HEK293T (cell line): ENCODE measurements around the gene TMEM130.

Source experiments
- CTCF ChIA-PET: fragments of 350-600 bp; formaldehyde crosslinking; extraction: SDS; loops from one replicate; lab custom pipeline; 2021; ENCODE audit warnings: antibody characterized with exemption, inconsistent platforms; lab: Yijun Ruan, JAX
- POLR2A ChIA-PET: fragments of 350-600 bp; formaldehyde crosslinking; extraction: SDS; loops from one replicate; lab custom pipeline; 2020; ENCODE audit warnings: antibody characterized with exemption, inconsistent platforms; lab: Yijun Ruan, JAX
- DNase-seq: peaks from one replicate; pipeline ENCODE4 v3.0.0; 2012; ENCODE audit warnings: mixed read lengths; ENCODE audit errors: extremely low spot score
- ARNT ChIP-seq: fragments of 450-650 bp; IDR thresholded peaks from 2 replicates; pipeline ENCODE4 v1.6.1; 2017; ENCODE audit warnings: mild to moderate bottlenecking
- BHLHE40 ChIP-seq: fragments of 450-650 bp; IDR thresholded peaks from 2 replicates; pipeline ENCODE4 v1.6.1; 2016; ENCODE audit warnings: mild to moderate bottlenecking, moderate library complexity, borderline replicate concordance
- CTBP1 ChIP-seq: fragments of 450-650 bp; IDR thresholded peaks from 2 replicates; pipeline ENCODE4 v1.6.1; 2016; ENCODE audit warnings: borderline replicate concordance
- ELF4 ChIP-seq: fragments of 450-650 bp; IDR thresholded peaks from 2 replicates; pipeline ENCODE4 v1.6.1; 2017; ENCODE audit warnings: antibody characterized with exemption
- FOXA1 ChIP-seq: fragments of 450-650 bp; IDR thresholded peaks from 2 replicates; pipeline ENCODE4 v1.6.1; 2016; ENCODE audit warnings: mild to moderate bottlenecking
- FOXK2 ChIP-seq: fragments of 450-650 bp; IDR thresholded peaks from 2 replicates; pipeline ENCODE4 v1.6.1; 2016; ENCODE audit warnings: mild to moderate bottlenecking
- FOXM1 ChIP-seq: fragments of 450-650 bp; IDR thresholded peaks from 2 replicates; pipeline ENCODE4 v1.6.1; 2017; ENCODE audit warnings: mild to moderate bottlenecking, borderline replicate concordance
- HDGF ChIP-seq: fragments of 450-650 bp; IDR thresholded peaks from 2 replicates; pipeline ENCODE4 v1.6.1; 2017; ENCODE audit warnings: antibody characterized with exemption, borderline replicate concordance
- L3MBTL2 ChIP-seq: fragments of 450-650 bp; conservative IDR thresholded peaks from 2 replicates; pipeline ENCODE4 v1.6.1; 2016; ENCODE audit warnings: mild to moderate bottlenecking
- LEF1 ChIP-seq: fragments of 450-650 bp; IDR thresholded peaks from 2 replicates; pipeline ENCODE4 v1.6.1; 2017; ENCODE audit warnings: mild to moderate bottlenecking, borderline replicate concordance
- NFRKB ChIP-seq: fragments of 450-650 bp; IDR thresholded peaks from 2 replicates; pipeline ENCODE4 v1.6.1; 2016; ENCODE audit warnings: mild to moderate bottlenecking, moderate library complexity
- SP1 ChIP-seq: fragments of 450-650 bp; IDR thresholded peaks from 2 replicates; pipeline ENCODE4 v1.6.1; 2017
- SUZ12 ChIP-seq: fragments of 450-650 bp; IDR thresholded peaks from 2 replicates; pipeline ENCODE4 v1.6.1; 2016; ENCODE audit warnings: mild to moderate bottlenecking
- TARDBP ChIP-seq: fragments of 450-650 bp; IDR thresholded peaks from 2 replicates; pipeline ENCODE4 v1.6.1; 2016
- ZNF384 ChIP-seq: fragments of 450-650 bp; IDR thresholded peaks from 2 replicates; pipeline ENCODE4 v1.6.1; 2016
- TF ChIP-seq, protein P1 (sequence below): fragments of 450-650 bp; IDR thresholded peaks from 2 replicates; pipeline ENCODE4 v1.6.1; 2016

TMEM130 gene

GRCh38 chr7:98823226-98823625, 46.6 kb downstream of the TMEM130 start:
- TF ChIP-seq L3MBTL2 = no peak
- no peak for TF ChIP-seq TARDBP
- no peak for TF ChIP-seq BHLHE40
- no peak for TF ChIP-seq FOXA1
- no peak for TF ChIP-seq ELF4
- no peak for TF ChIP-seq SP1
- no peak for TF ChIP-seq FOXM1
- TF ChIP-seq CTBP1 = no peak
- TF ChIP-seq ARNT = no peak
- TF ChIP-seq LEF1 = no peak
- TF ChIP-seq, protein P1, sequence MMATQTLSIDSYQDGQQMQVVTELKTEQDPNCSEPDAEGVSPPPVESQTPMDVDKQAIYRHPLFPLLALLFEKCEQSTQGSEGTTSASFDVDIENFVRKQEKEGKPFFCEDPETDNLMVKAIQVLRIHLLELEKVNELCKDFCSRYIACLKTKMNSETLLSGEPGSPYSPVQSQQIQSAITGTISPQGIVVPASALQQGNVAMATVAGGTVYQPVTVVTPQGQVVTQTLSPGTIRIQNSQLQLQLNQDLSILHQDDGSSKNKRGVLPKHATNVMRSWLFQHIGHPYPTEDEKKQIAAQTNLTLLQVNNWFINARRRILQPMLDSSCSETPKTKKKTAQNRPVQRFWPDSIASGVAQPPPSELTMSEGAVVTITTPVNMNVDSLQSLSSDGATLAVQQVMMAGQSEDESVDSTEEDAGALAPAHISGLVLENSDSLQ = no peak
- no peak for TF ChIP-seq SUZ12
- no peak for DNase-seq
- ChIA-PET CTCF (interaction anchor here (3.9 kb wide), 1 partner anchor 9 kb away, joined by 20 read pairs; no protein-coding TSS in a partner anchor), POLR2A (no interaction called here)

DNA sequence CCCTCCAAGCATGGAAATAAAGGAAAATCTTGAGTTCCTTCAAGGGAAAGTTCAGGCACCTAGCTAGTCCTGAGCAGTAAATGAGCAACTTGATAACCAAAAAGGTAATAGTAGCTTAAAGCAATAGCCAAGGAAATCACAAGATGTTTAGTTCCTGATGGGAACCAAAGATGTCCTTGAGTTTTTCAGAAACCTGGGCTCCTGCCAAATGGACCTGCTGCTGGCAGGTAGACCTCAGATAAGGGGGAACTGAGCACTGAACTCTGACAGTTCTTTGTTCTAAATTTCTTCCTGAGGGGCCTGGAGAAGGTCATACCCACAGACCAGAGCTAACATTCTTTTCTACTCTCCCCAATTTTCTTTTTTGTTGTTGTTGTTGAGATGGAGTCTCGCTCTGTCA, 48.5 kb downstream of the TMEM130 start:
- DNase-seq = no peak
- ChIA-PET CTCF (interaction anchor here (3.9 kb wide), 1 partner anchor 11 kb away, joined by 20 read pairs; no protein-coding TSS in a partner anchor), POLR2A (no interaction called here)
- TF ChIP-seq HDGF (no peak), BHLHE40 (no peak), LEF1 (no peak), L3MBTL2 (no peak), FOXA1 (no peak), TARDBP (no peak)

DNA sequence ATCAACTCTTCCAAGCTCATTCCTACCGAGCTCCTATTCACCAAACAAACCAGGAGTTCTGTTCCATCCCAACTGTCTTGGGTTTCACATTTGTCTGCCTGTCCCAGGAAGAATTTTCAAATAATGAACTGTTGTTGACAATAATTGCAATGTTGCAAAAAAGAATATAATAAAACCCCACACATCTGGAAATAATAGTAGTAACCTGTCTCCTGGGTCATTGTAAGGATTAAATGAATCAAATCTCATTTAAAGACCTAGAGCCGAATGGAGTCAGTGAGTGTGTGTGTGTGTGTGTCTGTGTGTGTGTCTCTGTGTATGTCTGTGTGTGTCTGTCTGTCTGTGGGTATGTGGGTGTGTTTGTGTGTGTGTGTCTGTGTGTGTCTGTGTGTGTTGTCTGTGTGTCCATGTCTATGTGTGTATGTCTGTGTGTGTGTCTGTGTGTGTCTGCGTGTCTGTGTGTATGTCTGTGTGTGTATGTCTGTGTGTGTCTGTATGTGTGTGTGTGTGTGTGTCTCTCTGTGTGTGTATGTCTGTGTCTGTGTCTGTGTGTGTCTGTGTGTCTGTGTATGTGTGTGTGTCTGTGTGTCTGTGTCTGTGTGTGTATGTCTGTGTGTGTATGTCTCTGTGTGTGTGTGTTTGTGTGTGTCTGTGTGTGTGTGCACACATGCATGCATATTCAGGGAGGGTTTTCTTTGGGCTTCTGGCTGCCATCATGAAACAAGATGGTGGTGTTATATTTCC, 52.7 kb downstream of the TMEM130 start:
- ChIA-PET CTCF (no interaction called here), POLR2A (interaction anchor here (1.1 kb wide), 1 partner anchor 31 kb away, joined by 3 read pairs; no protein-coding TSS in a partner anchor)
- TF ChIP-seq L3MBTL2 (no peak), BHLHE40 (no peak), CTBP1 (no peak), FOXM1 (no peak), SP1 (no peak), LEF1 (no peak), TARDBP (no peak), HDGF (no peak), ARNT (no peak), FOXK2 (no peak), NFRKB (no peak), SUZ12 (no peak)
- TF ChIP-seq, protein P1 = no peak
- DNase-seq = no peak

- TF ChIP-seq SP1 = no peak
- no peak for TF ChIP-seq FOXA1
- TF ChIP-seq ELF4 = no peak
- TF ChIP-seq FOXM1 = no peak
- no peak for TF ChIP-seq BHLHE40
- TF ChIP-seq SUZ12 = no peak
- TF ChIP-seq ZNF384 = no peak
- no peak for TF ChIP-seq TARDBP
- TF ChIP-seq, protein P1 = no peak
- TF ChIP-seq CTBP1 = no peak
- no peak for TF ChIP-seq ARNT
- TF ChIP-seq L3MBTL2 = no peak
- TF ChIP-seq NFRKB = no peak
- no peak for TF ChIP-seq FOXK2
- no peak for TF ChIP-seq LEF1
- no peak for TF ChIP-seq HDGF
- DNase-seq = no peak
- ChIA-PET CTCF (no interaction called here), POLR2A (interaction anchor here (1.1 kb wide), 1 partner anchor 30 kb away, joined by 3 read pairs; no protein-coding TSS in a partner anchor)
Observed at GRCh38 chr7:98816241-98816640, 53.6 kb downstream of the TMEM130 start.

DNA sequence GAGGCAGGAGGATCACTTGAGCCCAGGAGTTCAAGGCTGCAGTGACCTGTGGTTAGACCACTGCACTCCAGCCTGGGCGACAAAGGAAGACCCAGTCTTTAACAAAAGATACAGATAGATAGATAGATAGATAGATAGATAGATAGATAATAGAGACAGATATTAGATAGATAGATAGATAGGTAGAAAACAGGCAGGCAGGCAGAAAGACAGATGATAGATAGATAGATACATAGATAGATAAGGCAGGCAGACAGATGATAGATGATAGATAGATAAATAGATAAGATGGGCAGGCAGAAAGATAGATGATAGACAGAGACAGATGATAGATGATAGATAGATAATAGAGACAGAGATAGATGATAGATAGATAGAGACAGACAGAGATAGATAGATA, 54.5 kb downstream of the TMEM130 start:
- no peak for DNase-seq
- ChIA-PET POLR2A (no interaction called here), CTCF (no interaction called here)
- TF ChIP-seq SP1 (no peak), ARNT (no peak), BHLHE40 (no peak), ZNF384 (no peak), CTBP1 (no peak), TARDBP (no peak), L3MBTL2 (no peak), FOXA1 (no peak), ELF4 (no peak), FOXM1 (no peak), SUZ12 (no peak)
- TF ChIP-seq, protein P1 = no peak
